HG03139 (cell line): Measurements from ENCODE around the gene TPM4.
"Not testable (repeated sequence)": the region's sequence is repeated elsewhere in the genome, so short reads cannot be mapped to it uniquely, and the experiment has no call there.

Experiments
- ATAC-seq: cut with Tn5 transposase; IDR thresholded peaks from one replicate; pipeline ENCODE4 v1.9.1; 2021; ENCODE audit not compliant: unreplicated experiment

The TPM4 gene

GRCh38 chr19:16094360-16095070, 18.2 kb downstream of the TPM4 start:
- ATAC-seq: no peak

GRCh38 chr19:16095071-16095571, 18.8 kb downstream of the TPM4 start:
- ATAC-seq: no peak

- ATAC-seq: no peak
Measured at GRCh38 chr19:16096280-16096855, 20.1 kb downstream of the TPM4 start.

- no peak for ATAC-seq
Measured at GRCh38 chr19:16098416-16098768, 22.1 kb downstream of the TPM4 start.

GRCh38 chr19:16098821-16099220, 22.5 kb downstream of the TPM4 start:
- ATAC-seq: no peak

- not testable (repeated sequence) for ATAC-seq
Measured at GRCh38 chr19:16099314-16099965, 23.1 kb downstream of the TPM4 start.

GRCh38 chr19:16100524-16100923, 24.2 kb downstream of the TPM4 start:
- no peak for ATAC-seq

GRCh38 chr19:16104722-16105121, 28.4 kb downstream of the TPM4 start:
- no peak for ATAC-seq

GRCh38 chr19:16106121-16106520, 29.8 kb downstream of the TPM4 start:
- no peak for ATAC-seq

- peak; percentile 82 for ATAC-seq
Measured at GRCh38 chr19:16111160-16111908, 35.0 kb downstream of the TPM4 start, which contains the start of gene RAB8A. RAB8A (plus strand) TSS chr19:16111889; CDS start chr19:16111902, 13 bp downstream.

GRCh38 chr19:16111909-16112752, 35.8 kb downstream of the TPM4 start:
- ATAC-seq: no peak

- ATAC-seq: no peak
Measured at GRCh38 chr19:16112778-16113177, 36.5 kb downstream of the TPM4 start.

GRCh38 chr19:16113727-16114126, 37.4 kb downstream of the TPM4 start:
- no peak for ATAC-seq

GRCh38 chr19:16115301-16116039, 39.2 kb downstream of the TPM4 start:
- ATAC-seq: no peak

- no peak for ATAC-seq
Measured at GRCh38 chr19:16116067-16116466, 39.8 kb downstream of the TPM4 start.

- ATAC-seq: no peak
Measured at GRCh38 chr19:16117594-16118033, 41.3 kb downstream of the TPM4 start.

- ATAC-seq: peak; percentile 46
Measured at GRCh38 chr19:16118489-16119033, 42.3 kb downstream of the TPM4 start.

- ATAC-seq: not testable (repeated sequence)
Measured at GRCh38 chr19:16119075-16119857, 43.0 kb downstream of the TPM4 start.

GRCh38 chr19:16121141-16121540, 44.8 kb downstream of the TPM4 start:
- no peak for ATAC-seq
